ENCODE measurements around the gene CHST12.
"Not testable (repeated sequence)": the region's sequence is repeated elsewhere in the genome, so short reads cannot be mapped to it uniquely, and the experiment has no call there.

DNA sequence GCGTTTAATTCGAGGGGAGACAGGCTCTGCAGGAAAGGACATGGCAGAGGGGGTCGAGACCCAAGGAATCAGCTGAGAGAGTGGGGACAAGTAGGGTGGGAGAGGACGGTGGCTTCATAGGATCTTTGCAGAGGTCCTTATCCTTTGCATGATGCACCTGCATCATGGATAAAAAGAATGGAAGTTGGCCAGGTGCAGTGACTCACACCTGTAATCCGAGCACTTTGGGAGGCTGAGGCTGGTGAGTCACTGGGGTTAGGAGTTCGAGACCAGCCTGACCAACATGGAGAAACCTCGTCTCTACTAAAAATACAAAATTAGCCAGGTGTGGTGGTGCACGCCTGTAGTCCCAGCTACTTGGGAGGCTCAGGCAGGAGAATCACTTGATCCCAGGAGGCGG, 17.3 kb upstream of the CHST12 start:
- TF ChIP-seq, protein P1, sequence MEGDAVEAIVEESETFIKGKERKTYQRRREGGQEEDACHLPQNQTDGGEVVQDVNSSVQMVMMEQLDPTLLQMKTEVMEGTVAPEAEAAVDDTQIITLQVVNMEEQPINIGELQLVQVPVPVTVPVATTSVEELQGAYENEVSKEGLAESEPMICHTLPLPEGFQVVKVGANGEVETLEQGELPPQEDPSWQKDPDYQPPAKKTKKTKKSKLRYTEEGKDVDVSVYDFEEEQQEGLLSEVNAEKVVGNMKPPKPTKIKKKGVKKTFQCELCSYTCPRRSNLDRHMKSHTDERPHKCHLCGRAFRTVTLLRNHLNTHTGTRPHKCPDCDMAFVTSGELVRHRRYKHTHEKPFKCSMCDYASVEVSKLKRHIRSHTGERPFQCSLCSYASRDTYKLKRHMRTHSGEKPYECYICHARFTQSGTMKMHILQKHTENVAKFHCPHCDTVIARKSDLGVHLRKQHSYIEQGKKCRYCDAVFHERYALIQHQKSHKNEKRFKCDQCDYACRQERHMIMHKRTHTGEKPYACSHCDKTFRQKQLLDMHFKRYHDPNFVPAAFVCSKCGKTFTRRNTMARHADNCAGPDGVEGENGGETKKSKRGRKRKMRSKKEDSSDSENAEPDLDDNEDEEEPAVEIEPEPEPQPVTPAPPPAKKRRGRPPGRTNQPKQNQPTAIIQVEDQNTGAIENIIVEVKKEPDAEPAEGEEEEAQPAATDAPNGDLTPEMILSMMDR (conservative IDR thresholded peaks at IDR 0.05; ENCODE audit: low read length), result not testable (repeated sequence)
- not testable (repeated sequence) for TF ChIP-seq EZH2phosphoT487 (IDR thresholded peaks at IDR 0.05; ENCODE audit: borderline replicate concordance, low read depth, low read length)
